Stomach (tissue), 4 donors: ENCODE results near the gene TP73.

Experiments
- CTCF ChIP-seq, 7 experiments: fragments of 450-650 bp in 4 of 7; fragments of 200-600 bp in 3 of 7; sonication (generic) in 3 of 7; IDR thresholded peaks; one replicate each; pipeline ENCODE4 v1.5.1; 2016 to 2019; ENCODE audit warnings: antibody characterized with exemption in 7 of 7, control low read depth in 2 of 7, mild to moderate bottlenecking in 1 of 7
- EP300 ChIP-seq: sonication (generic); formaldehyde crosslinking; IDR thresholded peaks from one replicate; pipeline ENCODE4 v1.6.1; 2017; ENCODE audit warnings: antibody characterized with exemption
- POLR2A ChIP-seq, 4 donors: fragments of 450-650 bp; IDR thresholded peaks; one replicate each; pipeline ENCODE4 v1.6.1; 2016; ENCODE audit warnings: antibody characterized with exemption in 4 of 4, control low read depth in 2 of 4, mild to moderate bottlenecking in 1 of 4, moderate library complexity in 1 of 4
- POLR2AphosphoS5 ChIP-seq, 3 donors: sonication (generic); formaldehyde crosslinking; IDR thresholded peaks; one replicate each; pipeline ENCODE4 v1.6.1; 2016; ENCODE audit warnings: antibody characterized with exemption in 3 of 3

- no peak for TF ChIP-seq EP300
- no peak for TF ChIP-seq POLR2AphosphoS5 (IDR thresholded peaks at IDR 0.05)
- no peak for TF ChIP-seq CTCF (IDR thresholded peaks at IDR 0.05)
- no peak for TF ChIP-seq POLR2A (IDR thresholded peaks at IDR 0.05)
Observed at GRCh38 chr1:3692598-3692997, 40.3 kb downstream of the TP73 start.
